Measurements from ENCODE around the gene INTS7. TPM values are rescaled to one million over a fixed set of nuclear protein-coding genes. Genes with fewer than 3 reads are reported as not detected.
"Not testable (repeated sequence)": the region's sequence is repeated elsewhere in the genome, so short reads cannot be mapped to it uniquely, and the experiment has no call there.

The INTS7 gene
- polyA plus RNA-seq, 3 donors = 2.9 to 5.6 (median 4.4) TPM

DNA sequence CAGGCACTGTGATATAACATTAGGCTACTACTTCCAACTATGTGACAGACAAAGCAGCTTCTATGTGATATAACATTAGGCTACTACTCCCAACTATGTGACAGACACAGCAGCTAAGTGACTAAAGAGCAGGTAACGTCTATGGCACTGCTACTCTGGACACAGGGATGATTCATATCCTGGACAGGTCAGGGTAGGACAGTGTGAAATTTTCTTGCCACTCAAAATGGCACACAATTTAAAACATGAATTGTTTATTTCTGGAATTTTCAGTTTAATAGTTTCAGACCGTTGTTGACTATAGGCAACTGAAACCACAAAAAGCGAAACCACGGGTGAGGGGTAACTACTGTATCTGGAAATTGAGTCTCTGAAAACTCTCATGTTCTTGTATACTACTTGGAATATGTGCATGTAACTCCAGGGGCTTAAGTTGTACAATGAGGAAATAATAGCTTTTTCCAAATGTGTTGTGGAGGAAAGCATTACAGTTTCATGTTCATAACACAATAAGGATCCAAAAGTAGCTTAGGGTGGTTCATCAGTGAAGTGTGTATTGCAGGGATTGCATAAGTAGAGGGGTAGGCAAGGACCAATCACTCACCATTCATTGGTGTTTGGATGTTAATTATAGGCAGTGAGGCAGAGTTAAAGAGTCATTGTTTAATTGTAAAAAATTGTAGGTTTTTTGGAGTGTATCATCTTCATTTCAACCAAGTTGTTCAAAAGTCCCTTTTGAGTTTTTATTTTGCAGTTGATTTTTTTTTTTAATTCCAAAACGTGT, 5.5 kb upstream of the INTS7 start:
- WGBS, 3 donors = 70 to 73% (median 72%) methylated on average over 5 of the region's 5 CpGs
- H3K27ac ChIP-seq (ENCODE audit: low read depth, low read length) = no peak overlapping the region

DNA sequence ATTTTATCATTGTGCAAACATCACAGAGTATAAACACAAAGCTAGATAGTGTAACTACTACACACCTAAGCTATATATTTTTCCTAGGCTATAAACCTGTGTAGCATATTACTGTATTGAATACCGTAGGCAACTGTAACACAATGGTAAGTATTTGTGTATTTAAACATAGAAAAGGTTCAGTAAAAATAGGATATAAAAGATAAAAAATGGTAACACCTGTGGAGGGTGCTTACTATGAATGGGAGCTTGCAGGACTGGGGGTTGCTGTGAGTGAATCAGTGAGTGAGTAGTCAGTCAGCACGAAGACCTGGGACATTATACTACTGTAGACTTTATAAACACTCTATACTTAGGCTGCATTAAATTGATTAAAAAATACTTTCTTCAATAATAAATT, 4.3 kb upstream of the INTS7 start:
- 91 to 94% (median 93%) methylated on average over 2 of the region's 2 CpGs for WGBS, 3 donors

DNA sequence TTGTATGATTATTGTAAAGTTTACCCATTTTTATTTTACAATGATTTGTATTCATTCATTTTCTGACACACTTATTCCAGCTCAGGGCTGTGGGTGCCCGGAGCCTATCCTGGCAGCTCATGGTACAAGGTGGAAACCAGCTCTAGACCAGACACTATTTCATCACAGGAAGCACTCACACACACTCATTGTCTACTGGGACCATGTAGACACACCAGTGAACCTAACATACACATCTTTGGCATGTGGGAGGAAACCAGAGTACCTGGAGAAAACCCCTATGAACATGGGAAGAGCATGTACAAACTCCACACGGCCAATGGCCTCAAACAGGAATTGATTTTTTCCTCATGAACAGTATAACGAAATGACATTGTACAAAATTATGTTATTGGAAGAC, 2.5 kb upstream of the INTS7 start:
- H3K27ac ChIP-seq (ENCODE audit: low read depth, low read length) = no peak overlapping the region
- WGBS, 3 donors = 62 to 70% (median 65%) methylated on average over 3 of the region's 3 CpGs

More for the DNA sequence above, 4.3 kb upstream of the INTS7 start:
- no peak overlapping the region for H3K27ac ChIP-seq (ENCODE audit: low read depth, low read length)

DNA sequence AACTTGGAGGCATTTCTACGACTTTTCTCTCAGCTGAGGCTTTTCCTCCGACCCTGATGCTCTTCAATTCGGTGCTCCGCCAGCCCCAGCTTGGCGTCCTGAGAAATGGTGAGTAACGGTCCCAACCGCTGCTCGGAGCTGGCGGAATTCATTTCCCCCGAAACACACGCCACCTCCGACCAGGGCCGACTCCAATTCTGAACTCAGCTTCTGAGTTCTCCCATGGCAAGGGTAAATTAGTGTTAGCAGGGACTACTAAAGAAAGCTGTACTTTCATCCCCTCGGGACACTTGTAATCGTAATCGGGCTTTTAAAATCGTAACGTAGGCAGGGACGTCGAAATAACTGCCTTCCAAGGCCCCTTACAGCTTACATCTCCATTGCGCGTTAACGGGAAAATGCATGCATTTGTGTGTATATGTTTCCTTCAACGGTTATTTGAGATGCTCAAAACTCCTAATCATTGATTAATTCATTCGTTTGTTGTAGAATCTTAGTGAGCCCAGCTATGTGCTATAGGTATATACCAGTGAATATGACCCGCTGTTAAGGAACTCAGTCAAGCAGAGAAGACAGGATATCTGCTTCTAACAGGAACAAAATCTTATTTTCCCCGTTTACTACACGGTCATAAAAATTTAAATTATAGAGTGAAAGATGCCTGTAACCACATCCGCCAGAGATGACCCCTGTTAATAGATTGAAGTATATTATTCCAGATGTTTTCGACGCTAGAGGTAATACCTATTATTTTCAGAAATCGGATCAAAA, 663 bp upstream of the INTS7 start:
- peak overlapping the region; percentile 76 for H3K27ac ChIP-seq (ENCODE audit: low read depth, low read length)
- WGBS, 3 donors = 0 to 1% (median 1%) methylated on average over 32 of the region's 32 CpGs

DNA sequence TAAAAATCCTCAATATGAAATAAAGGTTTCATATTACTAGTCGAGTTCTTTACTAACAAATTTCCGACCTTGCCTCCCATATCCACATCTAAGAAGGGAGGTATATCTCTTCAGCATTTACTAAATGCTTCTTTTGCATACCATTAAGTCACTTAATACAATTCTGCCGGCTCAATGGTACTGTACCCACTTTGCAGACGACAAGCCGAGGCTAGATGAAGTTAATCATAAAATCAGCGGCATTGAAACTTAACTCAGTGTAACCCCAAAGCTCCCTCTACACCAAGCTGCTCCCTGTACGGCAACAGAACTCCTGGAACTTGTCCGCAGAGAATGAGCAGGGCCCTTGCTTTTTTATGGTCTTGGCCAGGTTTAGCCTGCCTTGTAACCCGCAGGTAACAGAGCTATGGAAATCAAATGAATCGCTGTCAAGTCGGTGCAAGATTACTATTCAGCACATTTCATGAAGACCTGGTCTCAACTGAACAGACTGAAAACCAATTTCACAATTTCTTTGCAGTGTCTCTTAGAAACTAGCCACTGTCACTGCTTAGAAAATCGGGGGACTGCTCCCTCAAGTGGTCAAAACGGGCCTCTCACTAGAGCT, 738 bp downstream of the INTS7 start:
- 1 to 5% (median 4%) methylated on average over 13 of the region's 13 CpGs for WGBS, 3 donors
- no peak overlapping the region for H3K27ac ChIP-seq (ENCODE audit: low read depth, low read length)

DNA sequence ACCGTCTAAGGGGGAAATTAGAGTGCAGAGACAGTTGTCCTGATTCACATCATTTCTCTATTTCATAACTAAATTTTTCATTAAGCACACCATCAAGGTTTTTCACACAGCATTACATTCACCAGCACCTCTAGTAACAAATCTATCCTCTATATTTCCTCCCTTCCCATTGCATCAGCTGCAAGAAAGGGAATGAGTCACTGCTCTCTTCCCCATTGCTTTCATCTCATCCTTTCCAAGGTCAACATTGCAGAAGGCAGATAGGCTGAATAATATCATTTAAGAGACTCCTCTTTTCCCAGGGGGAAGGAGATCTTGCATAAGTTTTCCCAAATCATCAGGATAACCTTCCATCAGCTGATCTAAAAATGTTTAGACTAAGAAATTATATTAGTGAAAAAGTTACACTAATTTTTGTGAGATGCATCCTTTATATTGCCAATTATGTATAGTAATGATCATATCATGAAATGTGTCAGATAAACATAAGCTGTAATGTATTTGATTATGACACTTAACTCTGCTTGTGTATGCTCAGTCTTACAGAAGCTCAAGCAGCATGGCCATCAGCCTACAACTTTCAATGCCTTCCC, 4.3 kb downstream of the INTS7 start:
- no peak overlapping the region for H3K27ac ChIP-seq (ENCODE audit: low read depth, low read length)
- 81 to 93% (median 87%) methylated on average over 1 of the region's 1 CpG for WGBS, 3 donors

DNA sequence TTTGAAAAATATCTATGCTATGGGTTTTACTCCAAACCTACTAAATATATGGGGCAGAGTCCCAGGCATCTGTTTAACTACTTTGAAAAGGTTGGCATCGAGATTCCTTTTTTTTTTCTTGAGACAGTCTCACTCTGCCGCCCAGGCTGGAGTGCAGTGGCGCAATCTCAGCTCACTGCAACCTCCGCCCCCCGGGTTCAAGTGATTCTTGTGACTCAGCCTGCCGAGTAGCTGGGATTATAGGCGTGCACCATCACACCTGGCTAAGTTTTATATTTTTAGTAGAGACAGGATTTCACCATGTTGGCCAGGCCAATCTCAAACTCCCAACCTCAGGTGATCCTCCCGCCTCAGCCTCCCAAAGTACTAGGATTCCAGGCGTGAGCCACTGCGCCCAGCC, 7.6 kb downstream of the INTS7 start:
- H3K27ac ChIP-seq (ENCODE audit: low read depth, low read length) = not testable (repeated sequence)
- 81 to 90% (median 82%) methylated on average over 10 of the region's 10 CpGs for WGBS, 3 donors

DNA sequence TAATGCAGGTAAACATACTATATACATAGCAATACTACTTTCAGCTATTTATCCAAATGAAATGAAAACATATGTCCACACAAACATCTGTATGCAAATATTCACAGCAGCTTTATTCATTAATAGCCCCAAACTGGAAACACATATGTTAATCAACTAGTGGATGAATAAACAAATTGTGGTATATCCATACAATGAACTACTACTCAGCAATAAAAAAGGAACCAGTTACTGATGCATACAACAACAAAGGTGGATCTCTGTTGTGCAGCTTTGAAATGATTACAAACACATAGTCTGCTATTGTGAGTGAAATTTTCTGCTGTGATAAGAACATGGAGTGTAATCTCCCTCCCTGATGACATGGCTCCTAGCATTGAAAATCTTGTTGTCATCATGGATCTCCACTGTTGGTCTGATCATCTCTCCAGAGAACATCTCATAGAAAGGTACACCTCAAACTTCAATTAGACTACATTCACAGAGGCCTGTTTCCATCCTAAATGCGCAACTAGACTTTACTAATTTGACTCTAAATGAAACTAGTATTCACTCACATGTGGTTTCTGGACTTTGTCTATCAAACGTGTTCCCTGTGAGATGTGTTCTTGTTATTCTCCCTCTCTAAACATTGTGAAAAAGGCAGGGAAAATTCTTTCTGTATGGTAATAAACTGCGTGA, 10.7 kb downstream of the INTS7 start:
- H3K27ac ChIP-seq (ENCODE audit: low read depth, low read length) = no peak overlapping the region
- 94 to 98% (median 96%) methylated on average over 3 of the region's 3 CpGs for WGBS, 3 donors

DNA sequence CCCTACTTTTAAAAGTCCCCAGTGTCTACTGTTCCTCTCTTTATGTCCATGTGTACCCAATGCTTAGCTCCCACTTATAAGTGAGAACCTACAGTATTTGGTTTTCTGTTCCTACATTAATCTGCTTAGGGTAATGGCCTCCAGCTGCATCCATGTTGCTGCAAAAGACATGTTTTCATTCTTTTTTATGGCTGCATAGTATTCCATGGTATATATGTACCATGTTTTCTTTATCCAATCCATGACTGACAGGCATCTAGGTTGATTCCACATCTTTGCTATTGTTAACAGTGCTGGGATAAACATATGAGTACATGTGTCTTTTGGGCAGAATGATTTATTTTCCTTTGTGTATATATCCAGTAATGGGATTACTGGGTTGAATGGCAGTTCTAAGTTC, 12.4 kb downstream of the INTS7 start:
- not testable (repeated sequence) for H3K27ac ChIP-seq (ENCODE audit: low read depth, low read length)

DNA sequence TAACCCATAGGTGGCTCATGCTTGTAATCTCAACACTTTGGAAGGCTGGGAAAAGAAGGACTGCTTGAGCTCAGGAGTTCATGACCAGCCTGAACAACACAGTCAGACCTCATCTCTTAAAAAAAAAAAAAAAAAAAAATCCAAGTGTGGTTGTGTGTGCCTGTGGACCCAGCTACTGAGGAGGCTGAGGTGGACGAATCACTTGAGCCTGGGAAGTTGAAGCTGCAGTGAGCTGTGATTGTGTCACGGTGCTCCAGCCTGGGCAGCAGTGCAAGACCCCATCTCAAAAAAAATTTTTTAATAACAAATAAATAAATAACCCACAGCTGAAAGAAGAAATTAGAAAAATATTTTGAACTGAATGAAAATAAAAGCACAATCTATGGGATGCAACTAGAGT, 13.8 kb downstream of the INTS7 start:
- 64 to 97% (median 90%) methylated on average over 2 of the region's 2 CpGs for WGBS, 3 donors
- H3K27ac ChIP-seq (ENCODE audit: low read depth, low read length) = no peak overlapping the region

DNA sequence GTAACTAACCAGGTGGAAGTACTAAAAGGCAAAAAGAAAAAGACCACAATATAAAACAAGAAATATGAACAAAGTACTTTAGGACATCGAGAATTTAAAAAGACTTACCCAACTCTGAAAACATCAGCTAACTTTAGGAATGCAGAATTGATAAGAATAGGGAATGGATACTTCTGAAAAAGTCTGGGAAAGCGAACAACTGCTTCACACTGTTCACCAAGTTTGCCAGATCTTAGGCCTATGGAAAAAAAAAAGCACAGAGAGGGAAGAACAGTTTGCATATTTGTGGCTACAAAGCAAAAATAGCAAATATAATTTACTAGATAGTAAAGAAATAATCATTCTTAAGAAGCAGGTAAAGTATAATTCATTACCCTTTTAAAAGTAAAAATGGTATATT, 14.4 kb downstream of the INTS7 start:
- no peak overlapping the region for H3K27ac ChIP-seq (ENCODE audit: low read depth, low read length)
- 37 to 88% (median 83%) methylated on average over 2 of the region's 2 CpGs for WGBS, 3 donors

DNA sequence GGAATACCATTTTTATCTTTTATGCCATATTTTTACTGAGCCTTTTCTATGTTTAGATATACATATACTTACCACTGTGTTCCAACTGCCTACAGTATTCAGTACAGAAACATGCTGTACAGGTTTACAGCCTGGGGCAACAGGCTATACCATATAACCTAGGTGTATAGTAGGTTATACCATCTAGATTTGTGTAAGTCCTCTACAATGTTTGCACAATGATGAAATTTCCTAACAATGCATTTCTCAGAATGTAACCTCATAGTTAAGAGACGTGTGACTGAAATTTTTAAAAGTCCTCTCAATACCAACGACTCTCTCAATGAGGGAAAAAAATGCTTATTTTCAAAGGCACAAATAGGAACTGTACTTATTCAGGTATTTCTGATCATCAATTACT, 21.7 kb downstream of the INTS7 start:
- WGBS, 3 donors = 68 to 87% (median 72%) methylated on average over 2 of the region's 2 CpGs
- H3K27ac ChIP-seq (ENCODE audit: low read depth, low read length) = no peak overlapping the region

DNA sequence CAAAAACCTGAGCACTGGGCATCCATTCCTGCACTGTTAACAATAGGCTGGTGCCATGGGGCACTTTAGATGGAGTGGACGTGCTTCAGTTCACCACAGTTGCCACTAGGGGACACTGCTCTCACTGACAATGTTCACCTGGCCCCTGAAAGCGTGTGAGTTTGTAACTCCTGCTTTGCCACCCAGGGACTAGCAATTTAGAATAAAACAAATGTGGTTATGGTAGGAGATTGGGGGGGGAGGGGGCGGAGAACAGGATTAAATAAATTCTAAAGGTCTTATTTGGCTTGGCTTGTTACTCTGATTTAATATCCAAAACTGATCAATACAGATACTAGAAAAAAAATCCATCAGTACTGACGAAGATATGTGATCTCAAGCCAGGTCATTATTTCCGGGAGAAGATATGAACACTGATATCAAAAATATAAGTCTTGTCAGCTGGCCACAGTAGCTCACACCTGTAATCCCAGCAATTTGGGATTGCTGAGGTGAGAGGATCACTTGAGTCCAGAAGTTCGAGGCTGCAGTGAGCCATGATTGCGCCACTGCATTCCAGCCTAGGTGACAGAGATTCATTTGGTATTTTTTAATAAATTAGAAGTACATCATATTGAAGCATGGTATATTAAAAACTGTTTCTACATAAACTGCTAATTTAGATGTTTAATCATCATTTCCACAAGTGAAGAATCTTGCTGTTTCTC, 23.2 kb downstream of the INTS7 start:
- WGBS, 3 donors = 36 to 61% (median 58%) methylated on average over 7 of the region's 7 CpGs
- no peak overlapping the region for H3K27ac ChIP-seq (ENCODE audit: low read depth, low read length)

DNA sequence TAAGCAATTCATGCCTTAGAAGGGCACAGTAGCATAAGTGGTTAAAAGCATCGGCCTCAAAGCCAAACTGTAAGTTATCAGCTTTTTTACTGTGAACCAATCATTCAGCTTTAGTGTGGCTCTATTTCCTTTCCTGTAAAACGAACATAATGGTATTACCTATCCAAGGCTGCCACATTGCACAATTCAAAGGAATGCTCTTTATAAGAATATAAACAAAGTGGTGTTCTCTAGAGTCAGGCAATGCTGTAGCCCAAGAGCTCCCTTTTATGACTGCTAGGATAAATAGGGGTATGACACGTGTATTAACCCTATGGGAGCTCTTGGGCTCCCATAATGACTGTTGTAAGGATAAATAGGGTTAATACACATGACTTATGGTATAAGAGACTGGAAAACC, 25.4 kb downstream of the INTS7 start:
- WGBS, 3 donors = 79 to 83% (median 79%) methylated on average over 3 of the region's 3 CpGs
- no peak overlapping the region for H3K27ac ChIP-seq (ENCODE audit: low read depth, low read length)

DNA sequence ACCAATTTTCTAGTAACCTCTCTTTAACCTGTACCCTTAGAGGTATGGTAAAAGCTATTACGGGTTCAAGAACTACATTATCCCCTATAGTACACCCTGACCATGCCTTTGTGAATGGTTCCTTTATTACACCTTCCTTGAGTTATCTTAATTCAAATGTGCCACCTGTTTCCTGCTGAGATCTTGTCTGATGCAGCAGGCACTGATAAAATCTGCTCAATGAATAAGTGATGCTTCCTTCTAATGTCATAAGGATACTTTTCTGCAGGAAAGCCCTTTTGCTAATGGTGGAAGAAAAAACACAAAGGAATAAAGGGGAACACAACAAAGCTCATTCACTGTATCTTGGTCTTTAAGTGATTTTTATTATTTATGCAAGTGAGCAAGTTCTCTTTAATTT, 25.8 kb downstream of the INTS7 start:
- 90 to 96% (median 91%) methylated on average over 1 of the region's 1 CpG for WGBS, 3 donors

DNA sequence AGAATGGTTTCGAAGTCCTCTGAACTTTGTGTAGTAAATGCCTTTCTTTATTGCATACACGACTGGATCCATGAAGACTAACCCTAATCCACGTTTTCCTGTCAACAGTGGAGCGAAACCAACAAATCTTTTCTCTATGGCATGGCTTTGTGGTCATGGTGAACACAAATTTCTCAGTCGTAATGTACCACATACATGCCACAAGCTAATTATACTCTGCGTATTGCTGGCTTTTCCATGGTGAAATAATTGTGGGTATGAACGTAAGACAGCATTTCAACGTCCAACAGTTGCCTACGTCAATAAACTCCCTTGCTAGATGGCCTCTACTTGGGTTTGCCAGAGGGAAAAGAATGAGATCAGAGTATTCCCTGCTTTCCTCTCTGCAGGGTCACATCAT, 27.5 kb downstream of the INTS7 start:
- WGBS, 3 donors = 86 to 88% (median 88%) methylated on average over 9 of the region's 9 CpGs
- H3K27ac ChIP-seq (ENCODE audit: low read depth, low read length) = no peak overlapping the region

More for the DNA sequence above, 25.8 kb downstream of the INTS7 start:
- H3K27ac ChIP-seq (ENCODE audit: low read depth, low read length) = no peak overlapping the region

DNA sequence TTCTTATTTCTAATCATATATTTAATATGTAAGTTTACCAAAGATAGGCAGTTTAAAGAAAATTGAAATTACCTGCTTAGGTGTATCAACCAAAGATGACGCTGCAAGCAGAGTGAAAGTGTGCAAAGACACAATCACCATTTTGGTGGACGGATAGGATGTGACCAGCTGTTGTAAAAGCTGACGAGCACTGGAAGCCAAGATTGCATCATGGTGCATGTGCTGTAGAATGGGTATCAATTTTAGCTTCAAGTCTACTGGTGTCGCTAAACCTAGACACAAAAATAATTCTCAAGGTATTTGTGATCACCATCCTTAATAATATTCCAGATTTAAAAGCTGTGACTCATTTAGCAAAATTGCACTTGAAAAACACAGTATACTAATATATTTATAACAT, 28.2 kb downstream of the INTS7 start:
- H3K27ac ChIP-seq (ENCODE audit: low read depth, low read length) = no peak overlapping the region
- 90 to 94% (median 93%) methylated on average over 4 of the region's 4 CpGs for WGBS, 3 donors
